ENCODE results near the gene UNC13A. TPM values are rescaled to one million over a fixed set of nuclear protein-coding genes. Genes with fewer than 3 reads are reported as not detected.
A peak's percentile ranks its signal among the peaks of the same experiment; 100 is the strongest.

UNC13A gene
- total and polyA plus RNA-seq, 2 of the 13 experiments (the other 11 are each of a cell fraction or from before 2014, with no cell fraction given) = 0.11 to 0.45 TPM

- TF ChIP-seq ZNF552 (CRISPR knock-in tag; IDR thresholded peaks at IDR 0.05; ENCODE audit: borderline replicate concordance) (no peak), MED8 (CRISPR knock-in tag; IDR thresholded peaks at IDR 0.05; ENCODE audit: insufficient replicate concordance) (no peak), SIN3A (IDR thresholded peaks at IDR 0.05; ENCODE audit: borderline replicate concordance, low read depth, low read length) (no peak; the same call in 1 of the 2 replicates), FOXA1 (IDR thresholded peaks at IDR 0.05) (no peak), FOXA1 (CRISPR knock-in tag; IDR thresholded peaks at IDR 0.05) (no peak), TGIF2 (CRISPR knock-in tag; IDR thresholded peaks at IDR 0.05) (no peak), RELA (CRISPR knock-in tag; IDR thresholded peaks at IDR 0.05) (no peak), MIER2 (CRISPR knock-in tag; IDR thresholded peaks at IDR 0.05) (no peak), TEAD2 (CRISPR knock-in tag; IDR thresholded peaks at IDR 0.05) (no peak), ZNF354B (CRISPR knock-in tag; IDR thresholded peaks at IDR 0.05) (no peak), HOXD1 (CRISPR knock-in tag; IDR thresholded peaks at IDR 0.05) (no peak; the same call in 1 of the 2 replicates), ZSCAN22 (CRISPR knock-in tag; IDR thresholded peaks at IDR 0.05) (peak; percentile 84), SRF (IDR thresholded peaks at IDR 0.05; ENCODE audit: low read depth, low read length) (no peak), ZNF101 (CRISPR knock-in tag; IDR thresholded peaks at IDR 0.05; ENCODE audit: borderline replicate concordance, low read depth) (no peak), ZNF34 (CRISPR knock-in tag; IDR thresholded peaks at IDR 0.05; ENCODE audit: borderline replicate concordance) (no peak), ZMYM3 (CRISPR knock-in tag; IDR thresholded peaks at IDR 0.05) (peak; percentile 74; the same call in 1 of the 2 replicates), RFX3 (CRISPR knock-in tag; IDR thresholded peaks at IDR 0.05) (no peak), ZFP1 (CRISPR knock-in tag; IDR thresholded peaks at IDR 0.05) (no peak), JUNB (CRISPR knock-in tag; IDR thresholded peaks at IDR 0.05; ENCODE audit: borderline replicate concordance) (no peak), CTCF (CRISPR knock-in tag; IDR thresholded peaks at IDR 0.05) (peak; percentile 48), TAF15 (IDR thresholded peaks at IDR 0.05; ENCODE audit: low read depth, low read length, poor library complexity, severe bottlenecking) (no peak)
- TF ChIP-seq, protein P1, sequence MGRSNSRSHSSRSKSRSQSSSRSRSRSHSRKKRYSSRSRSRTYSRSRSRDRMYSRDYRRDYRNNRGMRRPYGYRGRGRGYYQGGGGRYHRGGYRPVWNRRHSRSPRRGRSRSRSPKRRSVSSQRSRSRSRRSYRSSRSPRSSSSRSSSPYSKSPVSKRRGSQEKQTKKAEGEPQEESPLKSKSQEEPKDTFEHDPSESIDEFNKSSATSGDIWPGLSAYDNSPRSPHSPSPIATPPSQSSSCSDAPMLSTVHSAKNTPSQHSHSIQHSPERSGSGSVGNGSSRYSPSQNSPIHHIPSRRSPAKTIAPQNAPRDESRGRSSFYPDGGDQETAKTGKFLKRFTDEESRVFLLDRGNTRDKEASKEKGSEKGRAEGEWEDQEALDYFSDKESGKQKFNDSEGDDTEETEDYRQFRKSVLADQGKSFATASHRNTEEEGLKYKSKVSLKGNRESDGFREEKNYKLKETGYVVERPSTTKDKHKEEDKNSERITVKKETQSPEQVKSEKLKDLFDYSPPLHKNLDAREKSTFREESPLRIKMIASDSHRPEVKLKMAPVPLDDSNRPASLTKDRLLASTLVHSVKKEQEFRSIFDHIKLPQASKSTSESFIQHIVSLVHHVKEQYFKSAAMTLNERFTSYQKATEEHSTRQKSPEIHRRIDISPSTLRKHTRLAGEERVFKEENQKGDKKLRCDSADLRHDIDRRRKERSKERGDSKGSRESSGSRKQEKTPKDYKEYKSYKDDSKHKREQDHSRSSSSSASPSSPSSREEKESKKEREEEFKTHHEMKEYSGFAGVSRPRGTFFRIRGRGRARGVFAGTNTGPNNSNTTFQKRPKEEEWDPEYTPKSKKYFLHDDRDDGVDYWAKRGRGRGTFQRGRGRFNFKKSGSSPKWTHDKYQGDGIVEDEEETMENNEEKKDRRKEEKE (IDR thresholded peaks at IDR 0.05) = no peak
- TF ChIP-seq, protein P2, sequence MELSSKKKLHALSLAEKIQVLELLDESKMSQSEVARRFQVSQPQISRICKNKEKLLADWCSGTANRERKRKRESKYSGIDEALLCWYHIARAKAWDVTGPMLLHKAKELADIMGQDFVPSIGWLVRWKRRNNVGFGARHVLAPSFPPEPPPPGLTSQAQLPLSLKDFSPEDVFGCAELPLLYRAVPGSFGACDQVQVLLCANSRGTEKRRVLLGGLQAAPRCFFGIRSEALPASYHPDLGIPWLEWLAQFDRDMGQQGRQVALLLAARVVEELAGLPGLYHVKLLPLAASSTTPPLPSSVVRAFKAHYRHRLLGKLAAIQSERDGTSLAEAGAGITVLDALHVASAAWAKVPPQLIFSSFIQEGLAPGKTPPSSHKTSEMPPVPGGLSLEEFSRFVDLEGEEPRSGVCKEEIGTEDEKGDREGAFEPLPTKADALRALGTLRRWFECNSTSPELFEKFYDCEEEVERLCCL (CRISPR knock-in tag; IDR thresholded peaks at IDR 0.05; ENCODE audit: borderline replicate concordance) = no peak
- TF ChIP-seq, protein P3, sequence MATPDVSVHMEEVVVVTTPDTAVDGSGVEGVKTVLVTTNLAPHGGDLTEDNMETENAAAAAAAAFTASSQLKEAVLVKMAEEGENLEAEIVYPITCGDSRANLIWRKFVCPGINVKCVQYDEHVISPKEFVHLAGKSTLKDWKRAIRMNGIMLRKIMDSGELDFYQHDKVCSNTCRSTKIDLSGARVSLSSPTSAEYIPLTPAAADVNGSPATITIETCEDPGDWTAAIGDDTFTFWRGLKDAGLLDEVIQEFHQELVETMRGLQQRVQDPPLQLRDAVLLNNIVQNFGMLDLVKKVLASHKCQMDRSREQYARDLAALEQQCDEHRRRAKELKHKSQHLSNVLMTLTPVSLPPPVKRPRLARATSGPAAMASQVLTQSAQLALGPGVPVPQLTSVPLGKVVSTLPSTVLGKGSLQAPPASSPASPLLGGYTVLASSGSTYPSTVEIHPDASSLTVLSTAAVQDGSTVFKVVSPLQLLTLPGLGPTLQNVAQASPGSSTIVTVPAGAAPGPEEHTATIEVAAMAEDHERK (CRISPR knock-in tag; IDR thresholded peaks at IDR 0.05; ENCODE audit: low read depth) = no peak
Observed at GRCh38 chr19:17555929-17556813, 132.0 kb downstream of the UNC13A start (continued).

All from HepG2 (cell line).